Esophagus squamous epithelium (tissue), 5 donors: ENCODE data around the gene TUBG2. TPM values are rescaled to one million over a fixed set of nuclear protein-coding genes. Genes with fewer than 3 reads are reported as not detected.

ENCODE experiments used
- DNase-seq: peaks from one replicate; lab custom pipeline; 2025; lab: John Stamatoyannopoulos, UW
- H3K27ac ChIP-seq, 4 donors: fragments of 200-600 bp; sonication (generic); one replicate each; pipeline ENCODE4 v1.5.1; 2016 to 2019; ENCODE audit warnings: mild to moderate bottlenecking in 1 of 4
- H3K27me3 ChIP-seq, 4 donors: fragments of 200-600 bp; sonication (generic); 1 replicate in 3 of 4; 2 replicates in 1 of 4; pipeline versions ENCODE4 v1.5.1 to v1.6.0; 2017 to 2021; ENCODE audit warnings: antibody characterized with exemption in 1 of 4
- H3K36me3 ChIP-seq, 3 donors: fragments of 200-600 bp; sonication (generic); one replicate each; pipeline ENCODE4 v1.5.1; 2016 to 2019
- H3K4me1 ChIP-seq, 3 donors: fragments of 200-600 bp; sonication (generic); one replicate each; pipeline ENCODE4 v1.5.1; 2017 to 2019
- H3K4me3 ChIP-seq, 4 donors: fragments of 200-600 bp; sonication (generic); 1 replicate in 3 of 4; 2 replicates in 1 of 4; pipeline ENCODE4 v1.5.1; 2016 to 2019; ENCODE audit warnings: mild to moderate bottlenecking in 2 of 4, moderate library complexity in 1 of 4
- H3K9me3 ChIP-seq, 3 donors: fragments of 200-600 bp; sonication (generic); one replicate each; pipeline ENCODE4 v1.5.1; 2016 to 2019
- CTCF ChIP-seq, 6 experiments: fragments of 450-650 bp in 4 of 6; fragments of 200-600 bp in 2 of 6; sonication (generic) in 2 of 6; IDR thresholded peaks; one replicate each; pipeline ENCODE4 v1.5.1; 2016 to 2019; ENCODE audit warnings: antibody characterized with exemption in 6 of 6, mild to moderate bottlenecking in 4 of 6, moderate library complexity in 4 of 6
- POLR2A ChIP-seq, 4 donors: fragments of 450-650 bp; IDR thresholded peaks; one replicate each; pipeline ENCODE4 v1.6.1; 2017; ENCODE audit warnings: antibody characterized with exemption in 4 of 4, mild to moderate bottlenecking in 4 of 4, moderate library complexity in 3 of 4
- WGBS, 2 donors: methylation state at CpG; one replicate each; pipeline ENCODE4 v1.1.5; 2018; 5-methylcytosine and 5-hydroxymethylcytosine counted together
- intact Hi-C: fragments of 100-400 bp; cut with DNase I; formaldehyde crosslinking; loops from one replicate; pipeline ENCODE4 v1.15.0; 2022
- total RNA-seq, 4 donors: library from RNA; depleted of rRNA; stranded (reverse); fragments of >200 nt; gene quantifications; one replicate each; pipeline ENCODE4 v1.1.0, GENCODE V29; 2016
- donor health status: DM: yes; HTN: yes; CAD: no.

The TUBG2 gene
- total RNA-seq, 4 donors from 2014 or later, result 7.1 to 14.5 (median 8.8) TPM

GRCh38 chr17:42667088-42667951 is 8.2 kb downstream of the TUBG2 start:
- Histone ChIP-seq H3K27ac (peak overlapping the region; percentile 72 to 98 (median 82)), H3K9me3 (no peaks in the 10 kb centered on the region), H3K4me1 (peaks cover 44 to 62% (median 49%) of the 10 kb centered on the region in 3 donors), H3K4me3 (no peak overlapping the region), H3K27me3 (peaks cover 0 to 5% (median 0%) of the 10 kb centered on the region in 4 donors), H3K36me3 (peaks cover 25 to 97% (median 39%) of the 10 kb centered on the region in 3 donors)
- DNase-seq, result no peak
- TF ChIP-seq CTCF (IDR thresholded peaks at IDR 0.05), result no peak
- TF ChIP-seq POLR2A (IDR thresholded peaks at IDR 0.05), result no peak
- intact Hi-C loops, result no loop called here
- WGBS, 2 donors, result 20 to 36% methylated on average over 5 of the region's 7 CpGs

GRCh38 chr17:42669705-42669976 is 10.6 kb downstream of the TUBG2 start:
- 64% methylated on average over 2 of the region's 12 CpGs; no CpG with 5 or more reads in 1 of the 2 donors for WGBS, 2 donors
- intact Hi-C loops, result no loop called here
- Histone ChIP-seq H3K36me3 (peaks cover 32 to 93% (median 39%) of the 10 kb centered on the region in 3 donors), H3K27me3 (peaks cover 0 to 20% (median 0%) of the 10 kb centered on the region in 4 donors), H3K9me3 (no peaks in the 10 kb centered on the region), H3K27ac (peak overlapping the region; percentile 41 to 98 (median 74)), H3K4me1 (peaks cover 60 to 85% (median 67%) of the 10 kb centered on the region in 3 donors), H3K4me3 (peak overlapping the region in 1 of 4 donors; percentile 43)
- TF ChIP-seq CTCF (IDR thresholded peaks at IDR 0.05), result no peak
- no peak for DNase-seq

- intact Hi-C loops, result no loop called here
- TF ChIP-seq CTCF (IDR thresholded peaks at IDR 0.05), result no peak
- no peak for TF ChIP-seq POLR2A (IDR thresholded peaks at IDR 0.05)
- Histone ChIP-seq H3K27ac (peak overlapping the region; percentile 41 to 99 (median 84)), H3K4me3 (peak overlapping the region in 3 of 4 donors; percentile 7 to 43 (median 15)), H3K27me3 (peaks cover 0 to 20% (median 0%) of the 10 kb centered on the region in 4 donors), H3K36me3 (peaks cover 32 to 88% (median 39%) of the 10 kb centered on the region in 3 donors), H3K4me1 (peaks cover 66 to 90% (median 70%) of the 10 kb centered on the region in 3 donors), H3K9me3 (no peaks in the 10 kb centered on the region)
- no peak for DNase-seq
- WGBS, 2 donors, result 40 to 63% methylated on average over 8 to 17 of the region's 87 CpGs
Measured at GRCh38 chr17:42669977-42670788, 11.1 kb downstream of the TUBG2 start.

GRCh38 chr17:42670789-42671657 is 11.9 kb downstream of the TUBG2 start:
- H3K27me3 ChIP-seq, result peaks cover 0 to 24% (median 0%) of the 10 kb centered on the region in 4 donors
- H3K4me1 ChIP-seq, result peaks cover 70 to 99% (median 71%) of the 10 kb centered on the region in 3 donors
- peak overlapping the region in 1 of 4 donors; percentile 7 for H3K4me3 ChIP-seq
- WGBS, 2 donors, result 74 to 84% methylated on average over 24 to 30 of the region's 50 CpGs
- intact Hi-C loops, result no loop called here
- H3K27ac ChIP-seq, result peak overlapping the region; percentile 16 to 99 (median 70)
- H3K9me3 ChIP-seq, result no peaks in the 10 kb centered on the region
- peaks cover 26 to 79% (median 32%) of the 10 kb centered on the region in 3 donors for H3K36me3 ChIP-seq
- no peak for DNase-seq
- TF ChIP-seq CTCF (IDR thresholded peaks at IDR 0.05) (no peak), POLR2A (IDR thresholded peaks at IDR 0.05) (no peak)
